Ureter (tissue), 1 donor: Measurements from ENCODE around the gene APLNR. TPM values are rescaled to one million over a fixed set of nuclear protein-coding genes. Genes with fewer than 3 reads are reported as not detected.

Source experiments
- total RNA-seq: library from RNA; stranded (reverse); gene quantifications from one replicate; pipeline ENCODE4 v1.2.4, GENCODE V29; 2023
- donor health status: DM: yes; HTN: yes; CAD: no.

The APLNR gene
- total RNA-seq, 1 donor from 2014 or later, result 4.7 TPM

Other genes with a start within 250 kb of the APLNR start
- gene OR5AK2, start 248.3 kb downstream of the APLNR start, total RNA-seq, result not detected
- not detected for gene LRRC55, start 55.3 kb downstream of the APLNR start, total RNA-seq
- gene TNKS1BP1, start 87.7 kb upstream of the APLNR start, total RNA-seq, result 338 TPM
- gene SSRP1, start 98.6 kb upstream of the APLNR start, total RNA-seq, result 103 TPM
- gene P2RX3, start 101.1 kb upstream of the APLNR start, total RNA-seq, result 0.99 TPM
- not detected for gene PRG3, start 143.9 kb upstream of the APLNR start, total RNA-seq
- 0.55 TPM for gene PRG2, start 153.4 kb upstream of the APLNR start, total RNA-seq
- gene SLC43A3, start 189.9 kb upstream of the APLNR start, total RNA-seq, result 27.2 TPM
- 1.5 TPM for gene RTN4RL2, start 223.3 kb upstream of the APLNR start, total RNA-seq